ENCODE data around the gene RASAL3.

RASAL3 gene

GRCh38 chr19:15448778-15449619, 15.3 kb downstream of the RASAL3 start:
- H3K36me3 ChIP-seq (ENCODE audit: low read depth), result no peaks in the 10 kb centered on the region
- peak overlapping the region; percentile 15 for H3K27ac ChIP-seq (ENCODE audit: poor library complexity, severe bottlenecking)
- H3K4me1 ChIP-seq (ENCODE audit: insufficient read depth, poor library complexity, severe bottlenecking), result no peaks in the 10 kb centered on the region
- no peaks in the 10 kb centered on the region for H3K9me3 ChIP-seq (ENCODE audit: severe bottlenecking)
- H3K27me3 ChIP-seq (ENCODE audit: insufficient read depth, poor library complexity, severe bottlenecking), result no peaks in the 10 kb centered on the region
- TF ChIP-seq, protein P1, sequence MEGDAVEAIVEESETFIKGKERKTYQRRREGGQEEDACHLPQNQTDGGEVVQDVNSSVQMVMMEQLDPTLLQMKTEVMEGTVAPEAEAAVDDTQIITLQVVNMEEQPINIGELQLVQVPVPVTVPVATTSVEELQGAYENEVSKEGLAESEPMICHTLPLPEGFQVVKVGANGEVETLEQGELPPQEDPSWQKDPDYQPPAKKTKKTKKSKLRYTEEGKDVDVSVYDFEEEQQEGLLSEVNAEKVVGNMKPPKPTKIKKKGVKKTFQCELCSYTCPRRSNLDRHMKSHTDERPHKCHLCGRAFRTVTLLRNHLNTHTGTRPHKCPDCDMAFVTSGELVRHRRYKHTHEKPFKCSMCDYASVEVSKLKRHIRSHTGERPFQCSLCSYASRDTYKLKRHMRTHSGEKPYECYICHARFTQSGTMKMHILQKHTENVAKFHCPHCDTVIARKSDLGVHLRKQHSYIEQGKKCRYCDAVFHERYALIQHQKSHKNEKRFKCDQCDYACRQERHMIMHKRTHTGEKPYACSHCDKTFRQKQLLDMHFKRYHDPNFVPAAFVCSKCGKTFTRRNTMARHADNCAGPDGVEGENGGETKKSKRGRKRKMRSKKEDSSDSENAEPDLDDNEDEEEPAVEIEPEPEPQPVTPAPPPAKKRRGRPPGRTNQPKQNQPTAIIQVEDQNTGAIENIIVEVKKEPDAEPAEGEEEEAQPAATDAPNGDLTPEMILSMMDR (IDR thresholded peaks at IDR 0.05; ENCODE audit: poor library complexity, severe bottlenecking), result no peak
- no peak for DNase-seq (ENCODE audit: low spot score)
- no peak for ATAC-seq (ENCODE audit: low read depth)
- peak overlapping the region; percentile 74 for H3K4me3 ChIP-seq (ENCODE audit: severe bottlenecking)

DNA sequence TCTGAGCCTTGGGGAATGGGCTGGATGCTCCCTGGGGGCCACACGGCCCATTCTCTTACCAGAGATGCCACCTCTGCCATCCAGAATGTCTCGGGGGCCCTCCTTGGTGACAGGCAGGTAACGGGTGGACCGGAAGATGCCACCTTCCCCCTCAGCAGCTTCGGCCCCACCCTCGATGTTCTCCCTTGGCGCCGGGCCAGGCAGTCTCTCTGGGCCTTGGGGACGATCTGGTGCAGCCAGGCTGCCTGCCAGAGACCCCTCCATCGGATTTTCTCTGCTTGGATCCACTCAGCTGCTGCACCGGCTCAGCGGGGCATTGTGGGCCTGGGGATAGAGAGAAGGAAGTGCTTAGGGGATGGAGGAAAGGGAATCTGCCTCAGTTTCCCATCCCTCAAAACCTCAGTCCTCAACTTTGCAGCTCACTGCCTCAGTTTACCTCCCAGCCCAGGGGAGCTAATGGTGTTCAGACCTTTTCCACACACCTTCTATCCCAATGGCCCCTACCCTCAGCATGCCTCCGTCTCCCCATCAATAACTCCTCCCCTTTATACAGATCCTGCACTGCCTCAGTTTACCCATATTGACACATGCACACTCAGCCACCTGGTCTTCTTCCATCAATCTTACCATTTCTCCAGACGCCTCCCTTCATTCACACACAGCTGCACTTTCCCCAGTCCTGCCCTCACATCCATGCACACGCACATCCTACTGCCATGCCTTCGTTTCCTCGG, 16.1 kb downstream of the RASAL3 start:
- ATAC-seq (ENCODE audit: low read depth) (no peak), DNase-seq (ENCODE audit: low spot score) (peak; percentile 46)
- Histone ChIP-seq H3K4me3 (ENCODE audit: severe bottlenecking) (no peak overlapping the region), H3K4me1 (ENCODE audit: insufficient read depth, poor library complexity, severe bottlenecking) (no peaks in the 10 kb centered on the region), H3K36me3 (ENCODE audit: low read depth) (no peaks in the 10 kb centered on the region), H3K27ac (ENCODE audit: poor library complexity, severe bottlenecking) (no peak overlapping the region), H3K27me3 (ENCODE audit: insufficient read depth, poor library complexity, severe bottlenecking) (no peaks in the 10 kb centered on the region), H3K9me3 (ENCODE audit: severe bottlenecking) (no peaks in the 10 kb centered on the region)
- TF ChIP-seq, protein P1 (IDR thresholded peaks at IDR 0.05; ENCODE audit: poor library complexity, severe bottlenecking), result no peak

- H3K4me3 ChIP-seq (ENCODE audit: severe bottlenecking), result no peak overlapping the region
- no peaks in the 10 kb centered on the region for H3K4me1 ChIP-seq (ENCODE audit: insufficient read depth, poor library complexity, severe bottlenecking)
- TF ChIP-seq, protein P1 (IDR thresholded peaks at IDR 0.05; ENCODE audit: poor library complexity, severe bottlenecking), result no peak
- no peaks in the 10 kb centered on the region for H3K27me3 ChIP-seq (ENCODE audit: insufficient read depth, poor library complexity, severe bottlenecking)
- DNase-seq (ENCODE audit: low spot score) (no peak), ATAC-seq (ENCODE audit: low read depth) (no peak)
- no peak overlapping the region for H3K27ac ChIP-seq (ENCODE audit: poor library complexity, severe bottlenecking)
- H3K36me3 ChIP-seq (ENCODE audit: low read depth), result no peaks in the 10 kb centered on the region
- H3K9me3 ChIP-seq (ENCODE audit: severe bottlenecking), result no peaks in the 10 kb centered on the region
These were observed 17.3 kb downstream of the RASAL3 start for GRCh38 chr19:15447057-15447456.

DNA sequence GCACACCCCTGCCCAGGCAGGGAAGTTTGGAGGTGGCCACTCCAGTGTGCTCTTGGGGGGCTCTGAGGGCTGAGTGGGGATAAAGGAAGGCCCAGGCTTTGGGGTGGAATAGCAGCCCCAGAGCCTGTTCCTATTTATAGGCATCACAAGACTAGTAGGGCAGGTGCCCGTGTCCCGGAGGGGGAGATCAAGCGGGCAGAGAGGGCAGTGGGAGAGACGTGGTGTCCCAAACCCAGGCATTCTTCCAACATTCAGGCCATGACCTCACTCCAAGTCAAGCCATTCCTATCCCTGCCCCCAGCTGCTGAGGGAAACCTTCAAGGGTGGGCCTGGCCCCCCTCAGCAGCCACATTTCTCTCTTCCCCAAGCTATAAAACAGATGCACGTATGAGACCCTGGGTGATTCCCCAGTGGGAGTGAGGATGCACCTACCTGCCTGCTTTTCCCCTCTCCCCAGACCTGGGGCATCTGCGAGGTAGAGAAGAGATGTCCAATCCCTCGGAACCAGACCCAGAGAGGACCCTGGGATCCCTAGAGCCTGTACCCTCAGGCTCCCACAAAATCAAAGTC, 18.5 kb downstream of the RASAL3 start:
- H3K4me3 ChIP-seq (ENCODE audit: severe bottlenecking), result no peak overlapping the region
- TF ChIP-seq, protein P1 (IDR thresholded peaks at IDR 0.05; ENCODE audit: poor library complexity, severe bottlenecking), result no peak
- H3K9me3 ChIP-seq (ENCODE audit: severe bottlenecking), result no peaks in the 10 kb centered on the region
- no peaks in the 10 kb centered on the region for H3K36me3 ChIP-seq (ENCODE audit: low read depth)
- no peak for ATAC-seq (ENCODE audit: low read depth)
- no peaks in the 10 kb centered on the region for H3K4me1 ChIP-seq (ENCODE audit: insufficient read depth, poor library complexity, severe bottlenecking)
- no peaks in the 10 kb centered on the region for H3K27me3 ChIP-seq (ENCODE audit: insufficient read depth, poor library complexity, severe bottlenecking)
- DNase-seq (ENCODE audit: low spot score), result no peak
- no peak overlapping the region for H3K27ac ChIP-seq (ENCODE audit: poor library complexity, severe bottlenecking)

Data from RWPE2 (cell line).